H9 (cell line): ENCODE data around the gene INTS1. TPM values are rescaled to one million over a fixed set of nuclear protein-coding genes. Genes with fewer than 3 reads are reported as not detected.

Experiments
- DNase-seq: peaks from one replicate; pipeline ENCODE4 v3.0.0-alpha.2; 2017
- H2AFZ ChIP-seq: one replicate; pipeline ENCODE4 v1.6.1; 2013; ENCODE audit warnings: mild to moderate bottlenecking, low read length, control low read depth, moderate library complexity
- H2AK5ac ChIP-seq: 2 replicates; pipeline ENCODE4 v1.6.1; 2013; ENCODE audit warnings: low read length, control low read depth, mixed read lengths; ENCODE audit not compliant: insufficient read length
- H2BK120ac ChIP-seq: one replicate; pipeline ENCODE4 v1.6.1; 2013; ENCODE audit warnings: low read depth, mild to moderate bottlenecking, low read length, control low read depth, inconsistent platforms; ENCODE audit not compliant: poor library complexity, severe bottlenecking
- H2BK12ac ChIP-seq: 2 replicates; pipeline ENCODE4 v1.6.1; 2013; ENCODE audit warnings: low read length, control low read depth, mixed read lengths, low read depth; ENCODE audit not compliant: insufficient read length
- H2BK15ac ChIP-seq: 2 replicates; pipeline ENCODE4 v1.6.1; 2013; ENCODE audit warnings: low read depth, low read length, control low read depth
- H2BK20ac ChIP-seq: one replicate; pipeline ENCODE4 v1.6.1; 2013; ENCODE audit warnings: low read depth, mild to moderate bottlenecking, low read length, control low read depth, inconsistent platforms; ENCODE audit not compliant: poor library complexity, severe bottlenecking
- H2BK5ac ChIP-seq: 2 replicates; pipeline ENCODE4 v1.6.1; 2013; ENCODE audit warnings: low read length, control low read depth, mixed read lengths; ENCODE audit not compliant: insufficient read length
- H3K14ac ChIP-seq: 2 replicates; pipeline ENCODE4 v1.6.1; 2013; ENCODE audit warnings: low read length, control low read depth; ENCODE audit not compliant: insufficient read depth
- H3K18ac ChIP-seq: 2 replicates; pipeline ENCODE4 v1.6.1; 2013; ENCODE audit warnings: low read depth, mild to moderate bottlenecking, mixed read lengths, low read length, control low read depth; ENCODE audit not compliant: insufficient read length
- H3K23ac ChIP-seq: 2 replicates; pipeline ENCODE4 v1.6.1; 2013; ENCODE audit warnings: low read length, control low read depth, mixed read lengths, low read depth; ENCODE audit not compliant: insufficient read length
- H3K23me2 ChIP-seq: 2 replicates; pipeline ENCODE4 v1.6.1; 2013; ENCODE audit warnings: low read depth, mild to moderate bottlenecking, mixed read lengths, low read length, control low read depth; ENCODE audit not compliant: insufficient read length, poor library complexity, severe bottlenecking
- H3K27ac ChIP-seq: 2 replicates; pipeline ENCODE4 v1.5.1; 2013; ENCODE audit warnings: low read length, control low read depth, mixed read lengths, low read depth; ENCODE audit not compliant: insufficient read length
- H3K27me3 ChIP-seq: 2 replicates; pipeline ENCODE4 v1.6.1; 2013; ENCODE audit warnings: low read length, control low read depth, inconsistent platforms; ENCODE audit not compliant: insufficient read depth
- H3K4ac ChIP-seq: 2 replicates; pipeline ENCODE4 v1.6.1; 2013; ENCODE audit warnings: low read depth, mild to moderate bottlenecking, control low read depth, inconsistent platforms, low read length, moderate library complexity
- H3K4me1 ChIP-seq: 2 replicates; pipeline ENCODE4 v1.6.1; 2013; ENCODE audit warnings: low read length, control low read depth, inconsistent platforms; ENCODE audit not compliant: insufficient read depth
- H3K4me2 ChIP-seq: 2 replicates; pipeline ENCODE4 v1.6.1; 2013; ENCODE audit warnings: low read length, control low read depth, mixed read lengths; ENCODE audit not compliant: insufficient read length, insufficient read depth
- H3K56ac ChIP-seq: 2 replicates; pipeline ENCODE4 v1.6.1; 2013; ENCODE audit warnings: low read depth, mild to moderate bottlenecking, mixed read lengths, low read length, control low read depth; ENCODE audit not compliant: insufficient read length
- H3K79me1 ChIP-seq: 2 replicates; pipeline ENCODE4 v1.6.1; 2013; ENCODE audit warnings: low read depth, mild to moderate bottlenecking, moderate library complexity, low read length, control low read depth, inconsistent platforms; ENCODE audit not compliant: insufficient read depth, poor library complexity, severe bottlenecking
- H3K79me2 ChIP-seq: 2 replicates; pipeline ENCODE4 v1.6.1; 2013; ENCODE audit warnings: low read length, control low read depth, inconsistent platforms; ENCODE audit not compliant: insufficient read depth
- H3K9ac ChIP-seq: 2 replicates; pipeline ENCODE4 v1.6.1; 2013; ENCODE audit warnings: low read length, control low read depth, mixed read lengths; ENCODE audit not compliant: insufficient read length; ENCODE audit errors: extremely low read depth
- H3K9me3 ChIP-seq: one replicate; pipeline ENCODE4 v1.6.1; 2013; ENCODE audit warnings: low read depth, low read length, inconsistent platforms; ENCODE audit not compliant: control insufficient read depth
- H3T11ph ChIP-seq: one replicate; pipeline ENCODE4 v1.6.1; 2013; ENCODE audit warnings: mild to moderate bottlenecking, low read length, control low read depth, inconsistent platforms
- H4K20me1 ChIP-seq: one replicate; pipeline ENCODE4 v1.6.1; 2013; ENCODE audit not compliant: control insufficient read depth, insufficient read length, insufficient read depth
- H4K5ac ChIP-seq: 2 replicates; pipeline ENCODE4 v1.6.1; 2013; ENCODE audit warnings: low read depth, mild to moderate bottlenecking, mixed read lengths, low read length, control low read depth; ENCODE audit not compliant: insufficient read length
- H4K8ac ChIP-seq: replicated peaks from 2 replicates; pipeline ENCODE4 v1.6.1; 2013; ENCODE audit warnings: low read length, control low read depth, mixed read lengths, low read depth; ENCODE audit not compliant: insufficient read length
- H4K91ac ChIP-seq: 2 replicates; pipeline ENCODE4 v1.6.1; 2013; ENCODE audit warnings: low read depth, mild to moderate bottlenecking, moderate library complexity, mixed read lengths, low read length, control low read depth; ENCODE audit not compliant: insufficient read length
- H3K27ac Mint-ChIP-seq, 3 experiments: 2 replicates in 2 of 3; 3 replicates in 1 of 3; pipeline ENCODE4 v1.8.0; 2020 to 2021; ENCODE audit warnings: mixed read lengths in 3 of 3, mild to moderate bottlenecking in 1 of 3, moderate library complexity in 1 of 3
- H3K27me3 Mint-ChIP-seq: 2 replicates; pipeline ENCODE4 v1.8.0; 2021; ENCODE audit warnings: low read depth, mild to moderate bottlenecking, moderate library complexity, mixed read lengths
- H3K36me3 Mint-ChIP-seq, 3 experiments: 2 replicates in 2 of 3; 3 replicates in 1 of 3; pipeline ENCODE4 v1.8.0; 2020 to 2021; ENCODE audit warnings: low read depth in 3 of 3, mixed read lengths in 3 of 3; ENCODE audit not compliant: insufficient read depth in 1 of 3
- H3K4me1 Mint-ChIP-seq, 2 experiments: 2 replicates each; pipeline ENCODE4 v1.8.0; 2020; ENCODE audit warnings: mixed read lengths in 2 of 2
- H3K4me3 Mint-ChIP-seq, 2 experiments: 2 replicates in 1 of 2; 3 replicates in 1 of 2; pipeline ENCODE4 v1.8.0; 2020 to 2021; ENCODE audit warnings: mild to moderate bottlenecking in 2 of 2, mixed read lengths in 2 of 2, moderate library complexity in 1 of 2
- H3K9me3 Mint-ChIP-seq, 2 experiments: 2 replicates in 1 of 2; 3 replicates in 1 of 2; pipeline ENCODE4 v1.8.0; 2020; ENCODE audit warnings: mild to moderate bottlenecking in 2 of 2, mixed read lengths in 2 of 2, moderate library complexity in 1 of 2
- CTCF ChIP-seq: fragments of 200-600 bp; sonication (generic); conservative IDR thresholded peaks from 3 replicates; pipeline ENCODE4 v1.8.0; 2021; ENCODE audit warnings: antibody characterized with exemption, mild to moderate bottlenecking
- WGBS: extraction: QIAGEN DNeasy Blood & Tissue Kit; methylation state at CpG from one replicate; pipeline ENCODE4 v1.1.7; 2013; ENCODE audit warnings: missing lambda C conversion rate, low lambda C conversion rate, mixed read lengths; ENCODE audit not compliant: insufficient read length; ENCODE audit errors: extremely low coverage; 5-methylcytosine and 5-hydroxymethylcytosine counted together
- total RNA-seq: library from RNA; stranded (reverse); gene quantifications from 2 replicates; pipeline ENCODE4 v1.2.1, GENCODE V29; 2021

The INTS1 gene
- total RNA-seq, 1 experiment from 2014 or later, result 133 TPM

- no peaks in the 10 kb centered on the region for H3K23me2 ChIP-seq
- no peak overlapping the region for H3K4me2 ChIP-seq
These were observed 23.5 kb downstream of the INTS1 start for GRCh38 chr7:1480670-1481069.

More at GRCh38 chr7:1480670-1481069, 23.5 kb downstream of the INTS1 start:
- H4K20me1 ChIP-seq, result no peaks in the 10 kb centered on the region
- H2BK20ac ChIP-seq, result no peak overlapping the region
- no peak overlapping the region for H2BK120ac ChIP-seq
- no peak overlapping the region for H2AK5ac ChIP-seq
- H3K36me3 Mint-ChIP-seq, result peaks cover 6 to 47% (median 44%) of the 10 kb centered on the region in 3 experiments
- no peaks in the 10 kb centered on the region for H3K27me3 Mint-ChIP-seq
- no peak for TF ChIP-seq CTCF
- H2BK5ac ChIP-seq, result no peak overlapping the region
- H2BK12ac ChIP-seq, result no peak overlapping the region
- H3T11ph ChIP-seq, result no peak overlapping the region
- no peaks in the 10 kb centered on the region for H3K27me3 ChIP-seq
- H2AFZ ChIP-seq, result no peak overlapping the region
- H3K9me3 ChIP-seq, result no peaks in the 10 kb centered on the region
- no peak overlapping the region for H3K14ac ChIP-seq
- DNase-seq, result no peak
- no peak overlapping the region for H3K9ac ChIP-seq
- no peak overlapping the region for H2BK15ac ChIP-seq
- no peaks in the 10 kb centered on the region for H3K4me1 ChIP-seq
- H3K9me3 Mint-ChIP-seq, result no peaks in the 10 kb centered on the region
- H3K23ac ChIP-seq, result no peak overlapping the region
- no peak overlapping the region for H3K18ac ChIP-seq
- H4K5ac ChIP-seq, result no peak overlapping the region
- no peaks in the 10 kb centered on the region for H3K4me1 Mint-ChIP-seq
- no peak overlapping the region for H3K56ac ChIP-seq
- H3K27ac ChIP-seq, result no peak overlapping the region
- no peak overlapping the region for H4K8ac ChIP-seq
- no peak overlapping the region for H3K27ac Mint-ChIP-seq
- H3K79me1 ChIP-seq, result no peaks in the 10 kb centered on the region
- WGBS, result no CpG with 5 or more reads among the region's 12 CpGs
- no peak overlapping the region for H4K91ac ChIP-seq
- no peak overlapping the region for H3K4ac ChIP-seq
- no peak overlapping the region for H3K4me3 Mint-ChIP-seq
- no peaks in the 10 kb centered on the region for H3K79me2 ChIP-seq
